ENCODE measurements around the gene CWH43.
"Not testable (repeated sequence)": the region's sequence is repeated elsewhere in the genome, so short reads cannot be mapped to it uniquely, and the experiment has no call there.

Gene CWH43

GRCh38 chr4:48985976-48986653, at the start of gene CWH43:
CWH43 (plus strand) TSS chr4:48986275; CDS start chr4:48986430, 155 bp downstream.
- in situ Hi-C loops (cut with MboI; ENCODE audit: low sequenced_read_pairs): no loop called here

- in situ Hi-C loops (cut with MboI; ENCODE audit: low sequenced_read_pairs): no loop called here
Observed at GRCh38 chr4:48937033-48937432, 49.0 kb upstream of the CWH43 start.

- in situ Hi-C loops (cut with MboI; ENCODE audit: low sequenced_read_pairs): no loop called here
Observed at GRCh38 chr4:48938831-48939230, 47.2 kb upstream of the CWH43 start.

DNA sequence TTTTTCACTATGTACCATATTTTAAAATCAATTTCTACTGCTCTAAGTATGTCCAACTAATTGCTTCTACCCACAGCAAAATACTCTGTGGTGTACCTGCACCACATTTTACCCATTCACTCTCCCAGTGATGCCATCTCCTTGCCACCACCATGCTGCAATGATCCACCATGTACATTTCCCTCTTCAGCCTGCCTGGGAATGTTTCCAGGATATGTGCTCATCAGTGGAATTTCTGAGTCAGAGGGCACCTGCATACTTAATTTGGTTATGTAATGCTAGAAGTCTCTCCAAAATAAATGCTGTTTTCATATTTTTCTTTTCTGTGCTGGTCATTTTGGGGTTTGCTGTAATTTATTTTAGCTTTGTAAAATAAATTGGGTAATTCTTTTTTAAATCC, 46.3 kb upstream of the CWH43 start:
- in situ Hi-C loops (cut with MboI; ENCODE audit: low sequenced_read_pairs): no loop called here

DNA sequence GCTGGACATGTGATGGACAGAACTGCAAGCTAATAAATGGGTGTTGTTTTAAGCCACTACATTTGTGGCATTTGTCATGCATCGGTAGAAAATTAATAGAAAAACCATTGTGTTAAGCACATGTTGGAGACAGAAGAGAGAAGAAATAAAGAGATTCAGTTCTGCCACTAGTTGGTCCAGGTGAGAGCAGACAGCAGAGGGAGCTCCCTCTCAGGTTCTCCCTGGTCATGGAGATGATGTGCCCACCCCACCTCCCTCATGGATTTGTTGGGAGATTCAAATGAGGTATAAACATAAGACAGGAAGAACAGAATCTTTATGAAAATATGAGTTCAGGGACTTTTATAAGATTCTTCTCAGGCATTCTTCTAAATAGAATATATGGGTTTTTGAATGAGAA, 42.7 kb upstream of the CWH43 start:
- in situ Hi-C loops (cut with MboI; ENCODE audit: low sequenced_read_pairs): no loop called here

DNA sequence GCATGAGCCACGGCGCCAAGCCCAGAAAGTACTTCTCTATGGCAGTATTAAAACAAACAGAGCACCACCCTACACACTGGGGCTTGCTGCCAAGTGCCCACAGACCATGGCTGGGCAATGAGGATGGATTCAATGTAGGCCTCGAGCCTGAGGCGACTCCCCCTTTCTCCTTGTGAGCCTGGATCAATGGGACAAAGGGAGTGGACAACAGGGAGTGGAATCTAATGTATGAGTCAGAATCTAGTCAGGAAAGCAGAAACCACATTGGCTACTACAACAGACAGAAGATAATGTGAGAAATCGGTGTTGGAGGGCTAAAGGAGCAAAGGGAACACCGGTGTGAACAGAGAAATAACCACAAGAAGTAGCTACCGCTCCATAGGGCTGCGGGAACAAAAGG, 41.8 kb upstream of the CWH43 start:
- in situ Hi-C loops (cut with MboI; ENCODE audit: low sequenced_read_pairs): no loop called here

GRCh38 chr4:48944756-48945241, 41.3 kb upstream of the CWH43 start:
- in situ Hi-C loops (cut with MboI; ENCODE audit: low sequenced_read_pairs): no loop called here

DNA sequence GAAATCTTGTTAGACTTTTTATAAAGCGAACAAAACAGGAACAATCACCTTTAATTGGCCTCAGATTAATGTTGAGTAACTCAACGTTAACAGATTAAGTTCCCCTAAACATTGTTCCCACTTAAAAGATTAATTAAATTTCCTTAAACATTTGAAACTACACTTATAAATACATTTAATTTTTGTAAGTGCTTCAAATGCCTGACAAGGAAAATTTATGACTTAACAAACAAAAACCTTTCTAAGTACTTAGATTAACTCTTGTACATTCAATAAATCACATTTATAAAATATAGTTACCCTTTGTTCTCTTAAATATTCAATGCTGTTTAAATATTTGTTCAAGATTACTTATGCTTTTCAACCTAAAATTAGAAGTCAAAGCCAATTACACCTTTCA, 40.1 kb upstream of the CWH43 start:
- in situ Hi-C loops (cut with MboI; ENCODE audit: low sequenced_read_pairs): no loop called here

GRCh38 chr4:48947731-48948130, 38.3 kb upstream of the CWH43 start:
- in situ Hi-C loops (cut with MboI; ENCODE audit: low sequenced_read_pairs): no loop called here

- in situ Hi-C loops (cut with MboI; ENCODE audit: low sequenced_read_pairs): no loop called here
Observed at GRCh38 chr4:48949086-48949485, 37.0 kb upstream of the CWH43 start.

DNA sequence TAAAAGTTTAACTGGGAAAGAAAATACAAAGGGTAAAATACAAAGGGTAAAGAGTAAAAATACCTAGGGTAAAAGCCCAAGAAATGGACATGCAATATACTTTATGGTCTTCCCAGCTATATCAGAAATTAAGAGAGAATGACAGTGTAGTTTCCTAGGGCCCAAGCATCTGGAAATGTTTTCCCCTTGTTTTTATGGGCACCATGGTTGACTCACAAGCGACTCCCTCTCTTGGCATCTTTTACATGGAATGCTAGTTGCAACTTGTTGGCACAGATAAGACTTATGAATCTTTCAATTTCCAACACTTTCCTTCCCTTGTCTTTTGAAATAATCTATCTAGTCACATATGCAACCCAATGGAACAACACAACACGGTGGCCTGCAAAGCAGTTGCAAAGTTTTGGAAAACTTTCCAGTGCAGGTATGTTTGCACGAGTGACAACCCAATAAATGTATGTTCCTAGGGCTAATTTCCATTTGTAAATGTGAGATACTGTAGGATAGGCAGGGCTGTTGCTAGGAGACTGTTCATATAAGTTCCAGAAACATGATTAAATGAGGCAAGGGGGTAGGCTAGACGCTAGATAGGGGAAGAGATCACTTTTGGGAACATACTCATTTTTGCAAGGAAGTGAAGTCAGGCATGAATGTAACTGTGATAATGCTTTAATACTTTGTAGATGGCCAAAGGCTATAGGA, 36.4 kb upstream of the CWH43 start:
- in situ Hi-C loops (cut with MboI; ENCODE audit: low sequenced_read_pairs): no loop called here

DNA sequence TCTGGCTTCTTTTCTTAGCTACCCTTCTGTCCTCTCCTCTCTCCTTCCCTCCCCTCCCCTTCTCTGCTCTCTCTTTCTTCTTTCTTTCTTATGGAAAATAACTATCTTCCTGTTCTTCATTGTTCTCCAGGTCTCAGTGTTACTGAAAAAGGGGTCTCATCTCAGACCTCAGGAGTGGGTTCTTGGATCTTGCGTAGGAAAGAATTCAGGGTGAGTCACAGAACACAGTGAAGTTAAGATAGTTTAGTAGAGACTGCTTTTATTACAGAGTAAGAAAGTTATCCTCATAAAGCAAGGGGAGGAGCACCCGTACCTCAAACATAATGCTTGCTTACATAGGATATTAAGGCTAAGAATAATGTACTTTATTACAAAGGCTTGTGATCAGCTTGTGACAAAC, 31.8 kb upstream of the CWH43 start:
- in situ Hi-C loops (cut with MboI; ENCODE audit: low sequenced_read_pairs): no loop called here

GRCh38 chr4:48957366-48957765, 28.7 kb upstream of the CWH43 start:
- in situ Hi-C loops (cut with MboI; ENCODE audit: low sequenced_read_pairs): not testable (repeated sequence)

DNA sequence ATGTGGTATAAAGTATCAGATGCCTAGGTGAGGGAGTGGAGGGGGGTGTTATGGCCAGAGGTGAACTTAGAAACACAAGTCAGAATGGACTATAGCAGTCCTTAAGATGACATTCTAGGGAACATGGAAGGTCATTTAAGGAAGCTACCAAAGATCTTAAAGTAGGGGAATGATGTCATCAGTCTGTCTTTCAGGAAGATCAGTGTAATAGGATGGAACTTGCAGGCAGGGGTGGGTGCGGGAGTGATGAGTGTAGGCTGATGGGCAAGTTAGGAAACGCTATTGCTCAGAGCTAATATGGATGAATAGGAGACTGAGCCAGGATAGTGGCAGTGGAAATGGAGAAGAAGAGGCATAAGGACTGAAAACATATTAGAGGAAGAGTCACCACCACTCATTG, 27.5 kb upstream of the CWH43 start:
- in situ Hi-C loops (cut with MboI; ENCODE audit: low sequenced_read_pairs): no loop called here

GRCh38 chr4:48960988-48961635, 25.0 kb upstream of the CWH43 start:
- in situ Hi-C loops (cut with MboI; ENCODE audit: low sequenced_read_pairs): no loop called here

DNA sequence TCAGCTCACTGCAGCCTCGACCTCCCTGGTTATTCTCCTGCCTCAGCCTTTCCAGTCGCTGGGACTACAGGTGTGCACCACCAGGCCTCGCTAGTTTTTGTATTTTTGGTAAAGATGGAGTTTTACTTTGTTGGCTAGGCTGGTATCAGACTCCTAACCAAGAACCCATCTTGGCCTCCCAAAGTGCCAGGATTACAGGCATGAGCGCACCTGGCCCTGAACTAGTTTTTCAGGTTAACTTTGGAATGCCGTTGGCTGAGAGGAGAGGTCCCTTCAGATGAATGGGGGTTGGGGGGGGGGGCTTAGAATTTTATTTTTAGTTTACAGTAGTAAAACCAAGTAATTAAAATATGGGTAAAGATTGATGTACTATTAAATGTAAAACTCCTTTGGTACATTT, 23.4 kb upstream of the CWH43 start:
- in situ Hi-C loops (cut with MboI; ENCODE audit: low sequenced_read_pairs): no loop called here

DNA sequence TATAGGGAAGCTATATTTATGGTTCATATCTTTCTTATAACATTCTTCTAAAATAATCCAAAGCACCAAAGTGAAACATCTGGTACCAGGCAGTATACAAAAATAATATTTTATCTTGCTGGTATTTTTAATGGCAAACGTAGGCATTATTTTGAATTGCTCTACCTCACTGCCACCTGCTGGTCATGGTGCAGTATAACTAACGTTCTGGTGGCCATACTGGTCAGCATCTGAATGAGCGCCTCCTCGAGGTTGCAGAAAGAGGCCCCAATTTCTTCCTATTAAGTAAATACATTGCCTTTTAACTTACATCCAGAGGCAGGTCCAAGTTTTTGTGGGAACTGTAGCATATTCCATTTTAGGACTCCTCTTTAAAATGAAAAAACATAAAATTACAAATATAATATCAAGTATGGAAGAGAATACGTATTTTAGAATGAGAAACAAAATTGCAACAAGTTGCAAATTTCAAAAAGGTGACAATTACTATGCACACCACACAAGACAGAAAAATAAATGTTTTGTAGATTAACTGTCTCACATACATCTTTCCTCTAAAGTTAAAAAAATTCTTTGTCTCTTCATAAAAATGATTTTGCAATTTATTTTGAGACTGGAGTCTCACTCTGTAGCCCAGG, 22.9 kb upstream of the CWH43 start:
- in situ Hi-C loops (cut with MboI; ENCODE audit: low sequenced_read_pairs): no loop called here

GRCh38 chr4:48967101-48967500, 19.0 kb upstream of the CWH43 start:
- in situ Hi-C loops (cut with MboI; ENCODE audit: low sequenced_read_pairs): no loop called here

- in situ Hi-C loops (cut with MboI; ENCODE audit: low sequenced_read_pairs): no loop called here
Observed at GRCh38 chr4:48967631-48968030, 18.4 kb upstream of the CWH43 start.

- in situ Hi-C loops (cut with MboI; ENCODE audit: low sequenced_read_pairs): no loop called here
Observed at GRCh38 chr4:48968814-48969213, 17.3 kb upstream of the CWH43 start.

DNA sequence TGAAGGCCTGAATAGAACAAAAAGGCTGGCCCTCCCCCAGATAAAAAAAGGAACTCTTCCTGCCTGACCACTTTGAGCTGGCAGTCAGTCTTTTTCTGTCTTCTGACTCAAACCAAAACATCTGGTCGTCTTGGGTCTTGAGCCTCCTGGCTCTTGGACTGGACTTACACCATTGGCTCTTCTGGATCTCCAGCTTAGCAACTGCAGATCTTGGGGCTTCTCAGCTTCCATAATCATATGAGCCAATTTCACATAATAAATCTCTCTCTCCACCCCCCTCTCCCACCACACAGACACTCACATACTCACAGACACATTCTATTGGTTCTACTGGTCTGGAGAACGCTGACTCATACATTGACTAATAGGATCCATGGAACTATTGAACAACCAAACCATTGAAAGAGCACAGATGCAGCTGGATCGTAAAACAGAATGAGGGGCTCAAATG, 15.6 kb upstream of the CWH43 start:
- in situ Hi-C loops (cut with MboI; ENCODE audit: low sequenced_read_pairs): no loop called here

Measured in hTERT RPE-1 (cell line).